Epithelial cell of esophagus (primary cell): Measurements from ENCODE around the gene IDH1.
"Not testable (repeated sequence)": the region's sequence is repeated elsewhere in the genome, so short reads cannot be mapped to it uniquely, and the experiment has no call there.

Experiments
- DNase-seq: peaks from one replicate; pipeline ENCODE4 v3.0.0; 2010; ENCODE audit warnings: low read depth
- H3K4me3 ChIP-seq: 2 replicates; pipeline ENCODE4 v1.5.1; 2011; ENCODE audit warnings: mild to moderate bottlenecking, low read length, control low read depth
- CTCF ChIP-seq: IDR thresholded peaks from 2 replicates; pipeline ENCODE4 v1.5.1; 2011; ENCODE audit warnings: low read depth, mild to moderate bottlenecking, low read length, control low read depth, inconsistent platforms; ENCODE audit not compliant: insufficient read depth; ENCODE audit errors: missing control alignments

Gene IDH1

GRCh38 chr2:208269091-208269490 lies 14.2 kb upstream of the IDH1 start:
- H3K4me3 ChIP-seq, result no peak overlapping the region
- TF ChIP-seq CTCF, result no peak
- no peak for DNase-seq

GRCh38 chr2:208268156-208268952 lies 13.5 kb upstream of the IDH1 start:
- TF ChIP-seq CTCF, result no peak
- DNase-seq, result no peak
- H3K4me3 ChIP-seq, result no peak overlapping the region

- H3K4me3 ChIP-seq, result peak overlapping the region; percentile 78
- not testable (repeated sequence) for DNase-seq
Measured at GRCh38 chr2:208267526-208267925, 12.7 kb upstream of the IDH1 start.

GRCh38 chr2:208266936-208267335 lies 12.1 kb upstream of the IDH1 start:
- peak; percentile 32 for DNase-seq
- TF ChIP-seq CTCF, result no peak
- peak overlapping the region; percentile 78 for H3K4me3 ChIP-seq

- H3K4me3 ChIP-seq, result peak overlapping the region; percentile 78
- no peak for TF ChIP-seq CTCF
- no peak for DNase-seq
Measured at GRCh38 chr2:208266553-208266893, 11.7 kb upstream of the IDH1 start.

- TF ChIP-seq CTCF, result no peak
- H3K4me3 ChIP-seq, result peak within 1 kb of the TSS; percentile 78
- peak; percentile 98 for DNase-seq
Measured at GRCh38 chr2:208265801-208266552, 11.1 kb upstream of the IDH1 start, which contains the start of gene PIKFYVE. PIKFYVE (plus strand) TSS chr2:208266255; CDS start chr2:208271520, 5,265 bp downstream.

- no peak for TF ChIP-seq CTCF
- DNase-seq, result peak; percentile 58
- peak overlapping the region; percentile 78 for H3K4me3 ChIP-seq
Measured at GRCh38 chr2:208265371-208265800, 10.5 kb upstream of the IDH1 start.

GRCh38 chr2:208256849-208257813 lies 2.3 kb upstream of the IDH1 start:
- DNase-seq, H3K4me3 ChIP-seq: not testable (repeated sequence)
